Esophagus squamous epithelium (tissue), 5 donors: ENCODE measurements around the gene SLC2A13. TPM values are rescaled to one million over a fixed set of nuclear protein-coding genes. Genes with fewer than 3 reads are reported as not detected.

Source experiments
- DNase-seq: peaks from one replicate; lab custom pipeline; 2025; lab: John Stamatoyannopoulos, UW
- H3K27ac ChIP-seq, 4 donors: fragments of 200-600 bp; sonication (generic); one replicate each; pipeline ENCODE4 v1.5.1; 2016 to 2019; ENCODE audit warnings: mild to moderate bottlenecking in 1 of 4
- H3K27me3 ChIP-seq, 4 donors: fragments of 200-600 bp; sonication (generic); 1 replicate in 3 of 4; 2 replicates in 1 of 4; pipeline versions ENCODE4 v1.5.1 to v1.6.0; 2017 to 2021; ENCODE audit warnings: antibody characterized with exemption in 1 of 4
- H3K36me3 ChIP-seq, 3 donors: fragments of 200-600 bp; sonication (generic); one replicate each; pipeline ENCODE4 v1.5.1; 2016 to 2019
- H3K4me1 ChIP-seq, 3 donors: fragments of 200-600 bp; sonication (generic); one replicate each; pipeline ENCODE4 v1.5.1; 2017 to 2019
- H3K4me3 ChIP-seq, 4 donors: fragments of 200-600 bp; sonication (generic); 1 replicate in 3 of 4; 2 replicates in 1 of 4; pipeline ENCODE4 v1.5.1; 2016 to 2019; ENCODE audit warnings: mild to moderate bottlenecking in 2 of 4, moderate library complexity in 1 of 4
- H3K9me3 ChIP-seq, 3 donors: fragments of 200-600 bp; sonication (generic); one replicate each; pipeline ENCODE4 v1.5.1; 2016 to 2019
- CTCF ChIP-seq, 6 experiments: fragments of 450-650 bp in 4 of 6; fragments of 200-600 bp in 2 of 6; sonication (generic) in 2 of 6; IDR thresholded peaks; one replicate each; pipeline ENCODE4 v1.5.1; 2016 to 2019; ENCODE audit warnings: antibody characterized with exemption in 6 of 6, mild to moderate bottlenecking in 4 of 6, moderate library complexity in 4 of 6
- POLR2A ChIP-seq, 4 donors: fragments of 450-650 bp; IDR thresholded peaks; one replicate each; pipeline ENCODE4 v1.6.1; 2017; ENCODE audit warnings: antibody characterized with exemption in 4 of 4, mild to moderate bottlenecking in 4 of 4, moderate library complexity in 3 of 4
- WGBS, 2 donors: methylation state at CpG; one replicate each; pipeline ENCODE4 v1.1.5; 2018; 5-methylcytosine and 5-hydroxymethylcytosine counted together
- intact Hi-C: fragments of 100-400 bp; cut with DNase I; formaldehyde crosslinking; loops from one replicate; pipeline ENCODE4 v1.15.0; 2022
- total RNA-seq, 4 donors: library from RNA; depleted of rRNA; stranded (reverse); fragments of >200 nt; gene quantifications; one replicate each; pipeline ENCODE4 v1.1.0, GENCODE V29; 2016
- donor health status: DM: yes; HTN: yes; CAD: no.

Gene SLC2A13
- total RNA-seq, 4 donors from 2014 or later: 2.6 to 10.5 (median 4.0) TPM

- WGBS, 2 donors: 74 to 84% methylated on average over 4 of the region's 4 CpGs
- intact Hi-C loops: no loop called here
- H3K36me3 ChIP-seq: no peaks in the 10 kb centered on the region
- H3K27ac ChIP-seq: no peak overlapping the region
- H3K4me1 ChIP-seq: no peaks in the 10 kb centered on the region
- TF ChIP-seq CTCF (IDR thresholded peaks at IDR 0.05): no peak
- no peak for TF ChIP-seq POLR2A (IDR thresholded peaks at IDR 0.05)
- no peaks in the 10 kb centered on the region for H3K27me3 ChIP-seq
- no peaks in the 10 kb centered on the region for H3K9me3 ChIP-seq
- DNase-seq: no peak
- no peak overlapping the region for H3K4me3 ChIP-seq
Measured at GRCh38 chr12:39920647-39921046, 185.2 kb downstream of the SLC2A13 start.

GRCh38 chr12:39920222-39920621 is 185.7 kb downstream of the SLC2A13 start:
- TF ChIP-seq CTCF (IDR thresholded peaks at IDR 0.05) (no peak), POLR2A (IDR thresholded peaks at IDR 0.05) (no peak)
- no peaks in the 10 kb centered on the region for H3K4me1 ChIP-seq
- no peaks in the 10 kb centered on the region for H3K27me3 ChIP-seq
- H3K4me3 ChIP-seq: no peak overlapping the region
- WGBS, 2 donors: 92% methylated on average over 4 of the region's 4 CpGs
- H3K9me3 ChIP-seq: no peaks in the 10 kb centered on the region
- no peak overlapping the region for H3K27ac ChIP-seq
- intact Hi-C loops: no loop called here
- H3K36me3 ChIP-seq: no peaks in the 10 kb centered on the region
- no peak for DNase-seq

GRCh38 chr12:39919790-39920189 is 186.1 kb downstream of the SLC2A13 start:
- 85 to 97% methylated on average over 1 of the region's 1 CpG for WGBS, 2 donors
- TF ChIP-seq CTCF (IDR thresholded peaks at IDR 0.05) (no peak), POLR2A (IDR thresholded peaks at IDR 0.05) (no peak)

GRCh38 chr12:39915249-39915648 is 190.6 kb downstream of the SLC2A13 start:
- H3K9me3 ChIP-seq: no peaks in the 10 kb centered on the region
- no peak for TF ChIP-seq CTCF (IDR thresholded peaks at IDR 0.05)
- no peak for TF ChIP-seq POLR2A (IDR thresholded peaks at IDR 0.05)
- intact Hi-C loops: no loop called here

More at GRCh38 chr12:39919790-39920189, 186.1 kb downstream of the SLC2A13 start:
- H3K36me3 ChIP-seq: no peaks in the 10 kb centered on the region
- no peak for DNase-seq
- H3K4me3 ChIP-seq: no peak overlapping the region
- H3K27ac ChIP-seq: no peak overlapping the region
- no peaks in the 10 kb centered on the region for H3K27me3 ChIP-seq
- H3K9me3 ChIP-seq: no peaks in the 10 kb centered on the region
- intact Hi-C loops: no loop called here
- H3K4me1 ChIP-seq: no peaks in the 10 kb centered on the region

GRCh38 chr12:39912211-39912980 is 193.5 kb downstream of the SLC2A13 start:
- H3K27me3 ChIP-seq: no peaks in the 10 kb centered on the region
- H3K4me1 ChIP-seq: peaks cover 0 to 13% (median 8%) of the 10 kb centered on the region in 3 donors
- H3K4me3 ChIP-seq: no peak overlapping the region
- TF ChIP-seq CTCF (IDR thresholded peaks at IDR 0.05) (no peak), POLR2A (IDR thresholded peaks at IDR 0.05) (no peak)
- no peak for DNase-seq
- intact Hi-C loops: no loop called here
- no peaks in the 10 kb centered on the region for H3K36me3 ChIP-seq
- H3K27ac ChIP-seq: peak overlapping the region in 3 of 4 donors; percentile 2 to 45 (median 3)
- WGBS, 2 donors: 36 to 62% methylated on average over 7 of the region's 7 CpGs
- no peaks in the 10 kb centered on the region for H3K9me3 ChIP-seq

More at GRCh38 chr12:39915249-39915648, 190.6 kb downstream of the SLC2A13 start:
- no peak for DNase-seq
- no peak overlapping the region for H3K27ac ChIP-seq
- 80 to 83% methylated on average over 3 of the region's 3 CpGs for WGBS, 2 donors
- no peaks in the 10 kb centered on the region for H3K36me3 ChIP-seq
- no peak overlapping the region for H3K4me3 ChIP-seq
- H3K4me1 ChIP-seq: peaks cover 0 to 13% (median 8%) of the 10 kb centered on the region in 3 donors
- H3K27me3 ChIP-seq: no peaks in the 10 kb centered on the region
